Vagina (tissue), 2 donors: ENCODE measurements around the gene VSIG10.

Experiments used
- CTCF ChIP-seq, 3 experiments: fragments of 450-650 bp in 2 of 3; fragments of 200-600 bp in 1 of 3; sonication (generic) in 1 of 3; IDR thresholded peaks; one replicate each; pipeline ENCODE4 v1.5.1; 2017 to 2019; ENCODE audit warnings: antibody characterized with exemption in 3 of 3, mild to moderate bottlenecking in 2 of 3, moderate library complexity in 2 of 3
- POLR2A ChIP-seq, 2 donors: fragments of 450-650 bp; IDR thresholded peaks; one replicate each; pipeline ENCODE4 v1.6.1; 2017; ENCODE audit warnings: antibody characterized with exemption in 2 of 2, mild to moderate bottlenecking in 2 of 2, moderate library complexity in 2 of 2

GRCh38 chr12:118073768-118074167 lies 30.0 kb downstream of the VSIG10 start:
- no peak for TF ChIP-seq CTCF (IDR thresholded peaks at IDR 0.05)
- no peak for TF ChIP-seq POLR2A (IDR thresholded peaks at IDR 0.05)
